ENCODE results near the gene NCOA3.
"Not testable (repeated sequence)": the region's sequence is repeated elsewhere in the genome, so short reads cannot be mapped to it uniquely, and the experiment has no call there.

The NCOA3 gene

DNA sequence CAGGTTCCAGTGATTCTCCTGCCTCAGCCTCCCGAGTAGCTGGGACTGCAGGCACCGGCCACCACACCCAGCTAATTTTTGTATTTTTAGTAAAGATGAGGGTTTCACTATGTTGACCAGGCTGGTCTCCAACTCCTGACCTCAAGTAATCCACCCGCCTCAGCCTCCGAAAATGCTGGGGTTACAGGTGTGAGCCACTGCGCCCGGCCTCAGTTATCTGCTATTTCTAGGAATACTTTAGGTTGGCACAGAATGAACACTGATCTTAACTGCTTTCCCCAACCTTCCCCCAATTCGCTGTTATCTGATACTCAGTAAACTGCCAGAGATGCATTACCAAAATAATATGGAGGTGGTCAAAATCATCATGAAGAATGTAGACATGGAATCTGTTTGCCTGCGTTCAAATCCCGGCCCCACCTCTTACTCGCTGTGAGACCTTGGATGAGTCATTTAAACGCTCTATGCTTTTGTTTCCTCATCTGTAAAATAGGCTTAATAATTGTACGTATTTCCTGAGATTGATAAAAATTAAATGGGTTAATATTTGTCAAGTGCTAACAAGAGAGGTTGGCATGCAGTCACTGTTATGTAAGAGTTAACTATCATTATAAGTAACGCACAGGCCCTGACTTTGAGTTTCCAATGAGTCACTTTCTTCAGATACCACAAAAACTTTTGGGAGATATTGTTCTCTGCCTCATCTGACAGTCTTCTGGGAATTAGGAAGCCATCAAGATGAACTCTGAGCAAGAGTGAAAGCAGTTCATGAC is 44.5 kb upstream of the NCOA3 start:
- DNase-seq (ENCODE audit: insufficient read length, low spot score) (no peak), FAIRE-seq (no peak)
- TF ChIP-seq, protein P1, sequence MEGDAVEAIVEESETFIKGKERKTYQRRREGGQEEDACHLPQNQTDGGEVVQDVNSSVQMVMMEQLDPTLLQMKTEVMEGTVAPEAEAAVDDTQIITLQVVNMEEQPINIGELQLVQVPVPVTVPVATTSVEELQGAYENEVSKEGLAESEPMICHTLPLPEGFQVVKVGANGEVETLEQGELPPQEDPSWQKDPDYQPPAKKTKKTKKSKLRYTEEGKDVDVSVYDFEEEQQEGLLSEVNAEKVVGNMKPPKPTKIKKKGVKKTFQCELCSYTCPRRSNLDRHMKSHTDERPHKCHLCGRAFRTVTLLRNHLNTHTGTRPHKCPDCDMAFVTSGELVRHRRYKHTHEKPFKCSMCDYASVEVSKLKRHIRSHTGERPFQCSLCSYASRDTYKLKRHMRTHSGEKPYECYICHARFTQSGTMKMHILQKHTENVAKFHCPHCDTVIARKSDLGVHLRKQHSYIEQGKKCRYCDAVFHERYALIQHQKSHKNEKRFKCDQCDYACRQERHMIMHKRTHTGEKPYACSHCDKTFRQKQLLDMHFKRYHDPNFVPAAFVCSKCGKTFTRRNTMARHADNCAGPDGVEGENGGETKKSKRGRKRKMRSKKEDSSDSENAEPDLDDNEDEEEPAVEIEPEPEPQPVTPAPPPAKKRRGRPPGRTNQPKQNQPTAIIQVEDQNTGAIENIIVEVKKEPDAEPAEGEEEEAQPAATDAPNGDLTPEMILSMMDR (IDR thresholded peaks at IDR 0.05; ENCODE audit: insufficient read depth, missing control alignments): no peak

DNA sequence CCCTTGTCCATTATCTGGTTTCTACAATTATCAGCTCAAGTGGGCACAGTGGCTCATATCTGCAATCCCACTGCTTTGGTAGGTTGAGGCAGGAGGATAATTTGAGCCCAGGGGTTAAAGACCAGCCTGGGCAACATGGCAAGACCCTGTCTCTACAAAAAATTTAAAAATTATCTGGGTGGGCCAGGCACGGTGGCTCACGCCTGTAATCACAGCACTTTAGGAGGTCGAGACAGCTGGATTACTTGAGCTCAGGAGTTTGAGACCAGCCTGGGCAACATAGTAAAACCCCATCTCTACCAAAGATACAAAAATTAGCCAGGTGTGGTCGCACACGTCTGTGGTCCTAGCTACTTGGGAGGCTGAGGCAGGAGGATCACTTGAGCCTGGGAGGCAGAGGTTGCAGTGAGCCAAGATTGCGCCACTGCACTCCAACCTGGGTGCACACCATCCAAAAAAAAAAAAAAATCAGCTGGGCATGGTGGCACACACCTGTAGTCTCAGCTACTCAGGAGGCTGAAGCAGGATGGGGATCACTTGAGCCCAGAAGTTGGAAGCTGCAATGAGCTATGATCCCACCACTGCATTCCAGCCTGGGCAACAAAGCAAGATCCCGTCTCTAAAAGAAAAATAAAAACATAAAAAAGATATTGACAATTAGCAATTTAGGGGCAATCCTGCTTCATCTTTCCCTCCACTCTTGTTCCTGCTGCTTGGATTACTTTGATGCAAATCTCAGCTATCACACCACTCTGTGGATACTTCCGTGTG is 43.2 kb upstream of the NCOA3 start:
- not testable (repeated sequence) for FAIRE-seq; DNase-seq (ENCODE audit: insufficient read length, low spot score)

DNA sequence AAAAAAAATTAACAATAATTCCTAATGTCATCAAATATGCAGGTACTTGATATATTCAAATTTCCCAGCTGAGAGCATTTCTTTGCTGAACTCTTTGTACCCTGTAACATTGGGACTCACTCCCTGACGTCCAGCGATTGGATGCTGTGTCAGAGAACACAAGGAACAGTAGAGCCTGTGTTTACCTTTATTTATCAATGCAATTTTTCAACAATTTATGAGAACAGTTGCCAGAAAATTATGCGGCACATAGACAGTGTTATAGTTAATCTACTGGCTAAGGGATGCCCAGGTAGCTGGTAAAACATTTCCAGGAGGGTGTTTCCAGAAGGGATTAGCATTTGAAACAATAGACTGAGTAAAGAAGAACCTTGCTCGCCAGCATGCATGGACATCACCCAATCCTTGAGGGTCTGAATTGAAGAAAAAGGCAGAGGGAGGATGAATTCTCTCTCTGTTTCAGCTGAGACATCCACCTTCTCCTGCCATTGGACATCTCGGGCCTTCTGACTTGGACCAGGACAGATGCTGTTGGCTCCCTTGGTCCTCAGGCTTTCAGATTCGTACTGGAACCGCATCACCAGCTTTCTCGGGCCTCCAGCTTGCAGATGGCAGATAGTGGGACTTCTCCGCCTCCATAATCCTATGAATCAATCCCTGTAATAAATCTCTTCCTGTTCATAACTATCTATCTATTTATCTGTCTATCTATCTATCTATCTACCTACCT is 42.2 kb upstream of the NCOA3 start:
- TF ChIP-seq, protein P1 (IDR thresholded peaks at IDR 0.05; ENCODE audit: insufficient read depth, missing control alignments): no peak
- no peak for FAIRE-seq
- DNase-seq (ENCODE audit: insufficient read length, low spot score): no peak

DNA sequence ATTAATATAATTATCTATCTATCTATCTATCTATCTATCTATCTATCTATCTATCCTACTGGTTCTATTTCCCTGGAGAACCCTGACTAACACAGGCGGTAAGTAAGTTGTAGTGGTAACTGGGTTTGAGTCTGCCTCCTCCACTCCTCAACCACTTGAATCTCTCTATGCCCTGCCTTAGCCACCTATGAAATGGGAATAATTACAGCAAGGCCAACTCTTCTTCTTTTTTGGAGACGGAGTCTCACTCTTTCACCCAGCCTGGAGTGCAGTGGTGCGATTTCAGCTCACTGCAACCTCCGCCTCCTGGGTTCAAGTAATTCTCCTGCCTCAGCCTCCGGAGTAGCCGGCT is 41.0 kb upstream of the NCOA3 start:
- DNase-seq (ENCODE audit: insufficient read length, low spot score); FAIRE-seq: not testable (repeated sequence)

DNA sequence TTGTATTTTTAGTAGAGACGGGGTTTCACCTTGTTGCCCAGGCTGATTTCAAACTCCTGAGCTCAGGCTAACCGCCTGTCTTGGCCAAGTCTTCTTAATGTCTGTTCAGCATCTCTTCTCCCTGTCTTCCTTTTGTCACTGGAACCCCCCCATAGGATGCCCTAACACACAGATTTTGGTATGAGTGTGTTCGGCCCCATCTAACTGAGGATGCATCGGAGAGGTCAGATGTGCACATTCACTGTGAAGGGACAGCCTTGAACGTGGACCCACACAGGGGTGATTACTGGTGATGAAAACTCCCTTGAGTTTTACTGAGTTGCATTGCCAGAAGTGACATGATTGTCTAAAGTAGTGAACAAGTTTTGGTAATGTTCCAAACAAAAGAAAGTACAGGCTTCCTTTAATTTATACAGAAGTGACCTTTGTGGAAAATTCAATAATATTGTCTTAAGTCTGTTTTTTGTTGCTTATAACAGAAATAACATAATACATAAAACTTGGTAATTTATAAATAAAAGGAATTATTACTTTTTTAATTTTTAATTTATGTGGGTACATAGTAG is 40.5 kb upstream of the NCOA3 start:
- DNase-seq (ENCODE audit: insufficient read length, low spot score) (no peak), FAIRE-seq (no peak)
- TF ChIP-seq, protein P1 (IDR thresholded peaks at IDR 0.05; ENCODE audit: insufficient read depth, missing control alignments): no peak

DNA sequence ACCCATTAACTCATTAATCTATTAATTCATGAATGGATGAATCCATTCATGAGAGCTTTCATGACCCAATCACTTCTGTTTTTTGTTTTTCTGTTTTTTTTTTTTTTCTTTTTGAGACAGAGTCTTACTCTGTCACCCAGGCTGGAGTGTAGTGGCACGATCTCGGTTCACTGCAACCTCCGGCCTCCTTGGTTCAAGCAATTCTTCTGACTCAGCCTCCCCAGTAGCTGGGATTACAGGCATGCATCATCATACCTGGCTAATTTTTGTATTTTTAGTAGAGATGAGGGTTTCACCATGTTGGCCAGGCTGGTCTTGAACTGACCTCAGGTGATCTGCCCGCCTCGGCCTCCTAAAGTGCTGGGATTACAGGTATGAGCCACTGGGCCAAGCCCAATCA is 39.8 kb upstream of the NCOA3 start:
- DNase-seq (ENCODE audit: insufficient read length, low spot score); FAIRE-seq: not testable (repeated sequence)

DNA sequence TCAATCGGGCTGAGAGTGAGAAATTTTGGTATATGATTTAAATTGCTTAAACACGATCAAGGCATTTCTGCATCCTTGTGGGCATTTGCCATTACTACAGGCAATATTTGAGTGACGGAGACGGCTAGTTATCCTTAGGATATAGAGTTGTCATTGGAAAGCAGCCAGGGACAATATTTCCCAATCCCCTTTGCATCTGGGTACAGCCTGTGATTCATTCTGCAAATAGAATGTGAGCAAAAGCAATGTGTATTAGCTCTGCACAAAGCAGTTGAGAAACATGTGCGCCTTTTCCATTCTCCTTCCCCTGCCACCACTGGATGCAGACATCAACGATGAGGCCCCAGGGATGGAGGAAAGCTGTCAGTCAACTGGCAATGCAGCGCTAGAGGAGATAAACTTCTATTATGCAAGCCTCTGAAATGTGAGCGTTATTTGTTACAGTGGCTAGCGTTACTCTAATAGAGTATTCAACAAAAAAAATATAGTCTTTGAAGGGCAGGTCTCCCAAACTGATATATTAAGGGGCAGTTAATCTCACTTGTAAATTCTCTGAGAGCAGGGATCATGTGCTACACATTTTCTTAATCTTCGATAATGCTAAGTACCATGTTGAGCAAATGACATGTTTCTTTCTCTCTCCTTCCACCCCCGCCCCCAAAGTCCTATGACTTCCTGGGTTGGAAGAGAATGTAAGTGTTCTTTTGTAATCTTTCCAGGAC is 37.1 kb upstream of the NCOA3 start:
- DNase-seq (ENCODE audit: insufficient read length, low spot score) (peak; percentile 25), FAIRE-seq (no peak)
- TF ChIP-seq, protein P1 (IDR thresholded peaks at IDR 0.05; ENCODE audit: insufficient read depth, missing control alignments): peak; percentile 12
